Neural progenitor cell (in vitro differentiated cells): ENCODE data around the gene OR2T8. TPM values are rescaled to one million over a fixed set of nuclear protein-coding genes. Genes with fewer than 3 reads are reported as not detected.

Experiments used
- DNase-seq: peaks from one replicate; pipeline ENCODE4 v3.0.0-alpha.2; 2016; ENCODE audit warnings: low spot score
- H2AFZ ChIP-seq: fragments of 200-600 bp; sonication (generic); replicated peaks from 2 replicates; pipeline ENCODE4 v1.6.1; 2016; ENCODE audit warnings: antibody characterized with exemption
- H3F3A ChIP-seq: fragments of 200-600 bp; sonication (generic); 2 replicates; pipeline ENCODE4 v1.6.1; 2016; ENCODE audit warnings: antibody characterized with exemption, low read depth
- H3K27ac ChIP-seq: fragments of 200-600 bp; sonication (generic); 2 replicates; pipeline ENCODE4 v1.5.1; 2016; ENCODE audit warnings: mild to moderate bottlenecking
- H3K27me3 ChIP-seq: fragments of 200-600 bp; sonication (generic); 2 replicates; pipeline ENCODE4 v1.6.1; 2016; ENCODE audit warnings: mild to moderate bottlenecking, moderate library complexity
- H3K36me3 ChIP-seq: fragments of 200-600 bp; sonication (generic); 2 replicates; pipeline ENCODE4 v1.5.1; 2016
- H3K4me1 ChIP-seq: fragments of 200-600 bp; sonication (generic); 2 replicates; pipeline ENCODE4 v1.6.1; 2016; ENCODE audit warnings: mixed run types
- H3K4me2 ChIP-seq: fragments of 200-600 bp; sonication (generic); 2 replicates; pipeline ENCODE4 v1.6.1; 2016
- H3K4me3 ChIP-seq: fragments of 200-600 bp; sonication (generic); 2 replicates; pipeline ENCODE4 v1.5.1; 2016
- H3K79me2 ChIP-seq: fragments of 200-600 bp; sonication (generic); 2 replicates; pipeline ENCODE4 v1.6.1; 2016; ENCODE audit warnings: low read depth
- H3K9ac ChIP-seq: fragments of 200-600 bp; sonication (generic); 2 replicates; pipeline ENCODE4 v1.6.1; 2016
- H3K9me3 ChIP-seq: fragments of 200-600 bp; sonication (generic); 2 replicates; pipeline ENCODE4 v1.5.1; 2016; ENCODE audit warnings: low read depth
- H4K20me1 ChIP-seq: fragments of 200-600 bp; sonication (generic); 2 replicates; pipeline ENCODE4 v1.6.1; 2016; ENCODE audit warnings: low read depth
- H3K27ac Mint-ChIP-seq: 3 replicates; pipeline ENCODE4 v1.8.0; 2021; ENCODE audit warnings: mixed read lengths
- H3K27me3 Mint-ChIP-seq: 2 replicates; pipeline ENCODE4 v1.8.0; 2022; ENCODE audit warnings: low read depth, mild to moderate bottlenecking, inconsistent platforms, moderate library complexity, mixed read lengths; ENCODE audit not compliant: insufficient read depth
- H3K36me3 Mint-ChIP-seq: 3 replicates; pipeline ENCODE4 v1.8.0; 2021; ENCODE audit warnings: mixed read lengths
- H3K4me1 Mint-ChIP-seq: 3 replicates; pipeline ENCODE4 v1.8.0; 2021; ENCODE audit warnings: mixed read lengths
- H3K4me3 Mint-ChIP-seq: 3 replicates; pipeline ENCODE4 v1.8.0; 2021; ENCODE audit warnings: mild to moderate bottlenecking, moderate library complexity, mixed read lengths
- H3K9me3 Mint-ChIP-seq: 3 replicates; pipeline ENCODE4 v1.8.0; 2020; ENCODE audit warnings: mixed read lengths
- EZH2 ChIP-seq: fragments of 200-600 bp; sonication (generic); IDR thresholded peaks from 2 replicates; pipeline ENCODE4 v1.6.1; 2017; ENCODE audit warnings: antibody characterized with exemption, mild to moderate bottlenecking, moderate library complexity
- EZH2phosphoT487 ChIP-seq: fragments of 200-600 bp; sonication (generic); IDR thresholded peaks from 2 replicates; pipeline ENCODE4 v1.6.1; 2017; ENCODE audit warnings: antibody characterized with exemption
- total RNA-seq: library from RNA; depleted of rRNA; stranded (reverse); fragments of >200 nt; gene quantifications from 2 replicates; pipeline ENCODE4 v1.2.3, GENCODE V29; 2015; ENCODE audit warnings: low replicate concordance
- TF ChIP-seq, protein P1 (sequence below): fragments of 200-600 bp; sonication (generic); IDR thresholded peaks from 2 replicates; pipeline ENCODE4 v1.5.1; 2017; ENCODE audit warnings: antibody characterized with exemption, mild to moderate bottlenecking

Gene OR2T8, protein sequence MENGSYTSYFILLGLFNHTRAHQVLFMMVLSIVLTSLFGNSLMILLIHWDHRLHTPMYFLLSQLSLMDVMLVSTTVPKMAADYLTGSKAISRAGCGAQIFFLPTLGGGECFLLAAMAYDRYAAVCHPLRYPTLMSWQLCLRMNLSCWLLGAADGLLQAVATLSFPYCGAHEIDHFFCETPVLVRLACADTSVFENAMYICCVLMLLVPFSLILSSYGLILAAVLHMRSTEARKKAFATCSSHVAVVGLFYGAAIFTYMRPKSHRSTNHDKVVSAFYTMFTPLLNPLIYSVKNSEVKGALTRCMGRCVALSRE
- total RNA-seq, result not detected in 2 replicates

DNA sequence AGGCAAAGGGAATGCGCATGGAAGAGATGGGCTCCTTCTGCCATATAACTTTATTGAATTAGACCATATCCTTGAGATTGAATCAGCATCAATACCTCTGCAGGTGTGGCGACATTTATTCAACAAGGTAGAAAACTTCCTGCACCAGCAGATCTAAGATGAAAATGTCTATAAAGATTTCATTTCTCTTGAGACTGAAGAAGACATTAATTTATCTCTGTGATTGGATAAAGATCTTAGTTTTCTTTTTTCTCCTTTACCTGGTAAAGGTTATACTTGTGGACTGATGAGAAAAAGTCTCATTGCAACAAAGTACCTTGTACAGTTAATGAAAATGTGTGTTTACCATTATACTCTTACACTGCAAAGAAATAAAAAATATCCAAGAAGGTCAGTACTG, at the start of gene OR2T8:
Gene OR2T8 (plus strand): TSS at position 301 of the 400 bp plus-strand sequence. CDS start 766 bp downstream, outside the sequence.
- TF ChIP-seq, protein P1, sequence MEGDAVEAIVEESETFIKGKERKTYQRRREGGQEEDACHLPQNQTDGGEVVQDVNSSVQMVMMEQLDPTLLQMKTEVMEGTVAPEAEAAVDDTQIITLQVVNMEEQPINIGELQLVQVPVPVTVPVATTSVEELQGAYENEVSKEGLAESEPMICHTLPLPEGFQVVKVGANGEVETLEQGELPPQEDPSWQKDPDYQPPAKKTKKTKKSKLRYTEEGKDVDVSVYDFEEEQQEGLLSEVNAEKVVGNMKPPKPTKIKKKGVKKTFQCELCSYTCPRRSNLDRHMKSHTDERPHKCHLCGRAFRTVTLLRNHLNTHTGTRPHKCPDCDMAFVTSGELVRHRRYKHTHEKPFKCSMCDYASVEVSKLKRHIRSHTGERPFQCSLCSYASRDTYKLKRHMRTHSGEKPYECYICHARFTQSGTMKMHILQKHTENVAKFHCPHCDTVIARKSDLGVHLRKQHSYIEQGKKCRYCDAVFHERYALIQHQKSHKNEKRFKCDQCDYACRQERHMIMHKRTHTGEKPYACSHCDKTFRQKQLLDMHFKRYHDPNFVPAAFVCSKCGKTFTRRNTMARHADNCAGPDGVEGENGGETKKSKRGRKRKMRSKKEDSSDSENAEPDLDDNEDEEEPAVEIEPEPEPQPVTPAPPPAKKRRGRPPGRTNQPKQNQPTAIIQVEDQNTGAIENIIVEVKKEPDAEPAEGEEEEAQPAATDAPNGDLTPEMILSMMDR, result no peak
- TF ChIP-seq EZH2 (no peak), EZH2phosphoT487 (no peak)
- H3K4me3 Mint-ChIP-seq, result no peak within 1 kb of the TSS
- H3K9me3 ChIP-seq, result peaks cover 15% of the 10 kb centered on the region

DNA sequence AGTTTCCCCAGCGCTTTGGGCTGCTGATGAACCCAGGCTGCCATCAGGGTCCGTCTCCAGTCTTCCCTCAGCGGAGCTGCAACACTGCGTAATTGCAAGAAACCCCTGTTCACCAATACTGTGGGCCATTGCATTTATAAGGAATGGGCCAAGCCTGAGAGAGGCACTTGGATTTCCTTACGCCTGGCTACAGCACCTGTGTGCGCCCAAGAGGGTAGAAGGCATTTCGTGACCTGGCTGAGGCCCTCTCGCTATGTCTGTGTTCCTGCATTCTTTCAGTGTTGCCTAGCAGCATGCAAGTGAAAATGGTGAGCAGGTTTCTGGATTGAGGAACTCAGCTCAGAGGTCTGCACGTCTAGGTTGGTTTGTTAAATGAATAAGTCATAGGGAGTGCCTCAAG, 36.7 kb upstream of the OR2T8 start:
- no peak overlapping the region for H2AFZ ChIP-seq
- H3K27ac Mint-ChIP-seq, result no peak overlapping the region
- H3K4me3 ChIP-seq, result no peak overlapping the region
- TF ChIP-seq EZH2 (no peak), EZH2phosphoT487 (no peak)
- TF ChIP-seq, protein P1, result no peak
- no peaks in the 10 kb centered on the region for H3K36me3 Mint-ChIP-seq
- no peaks in the 10 kb centered on the region for H3K36me3 ChIP-seq
- no peak for DNase-seq
- no peaks in the 10 kb centered on the region for H3K27me3 ChIP-seq
- no peaks in the 10 kb centered on the region for H4K20me1 ChIP-seq
- H3K27ac ChIP-seq, result no peak overlapping the region
- no peaks in the 10 kb centered on the region for H3K4me1 Mint-ChIP-seq
- H3K4me3 Mint-ChIP-seq, result no peak overlapping the region
- H3K9ac ChIP-seq, result no peak overlapping the region
- H3K9me3 ChIP-seq, result peaks cover 12% of the 10 kb centered on the region
- H3K9me3 Mint-ChIP-seq, result peaks cover 5% of the 10 kb centered on the region
- no peaks in the 10 kb centered on the region for H3F3A ChIP-seq
- H3K4me2 ChIP-seq, result no peak overlapping the region
- no peaks in the 10 kb centered on the region for H3K27me3 Mint-ChIP-seq
- no peaks in the 10 kb centered on the region for H3K4me1 ChIP-seq
- no peaks in the 10 kb centered on the region for H3K79me2 ChIP-seq

More for the DNA sequence above, at the start of gene OR2T8:
- Histone ChIP-seq H3K4me2 (no peak within 1 kb of the TSS), H3K79me2 (no peaks in the 10 kb centered on the region), H2AFZ (no peak within 1 kb of the TSS), H3K27ac (no peak within 1 kb of the TSS), H3K4me3 (no peak within 1 kb of the TSS), H3F3A (no peaks in the 10 kb centered on the region), H3K9ac (no peak within 1 kb of the TSS), H3K4me1 (no peaks in the 10 kb centered on the region), H3K27me3 (no peaks in the 10 kb centered on the region), H3K36me3 (no peaks in the 10 kb centered on the region), H4K20me1 (no peaks in the 10 kb centered on the region)
- Mint-ChIP-seq H3K4me1 (no peaks in the 10 kb centered on the region), H3K27me3 (no peaks in the 10 kb centered on the region), H3K36me3 (no peaks in the 10 kb centered on the region), H3K27ac (no peak within 1 kb of the TSS), H3K9me3 (peaks cover 7% of the 10 kb centered on the region)
- DNase-seq, result no peak

DNA sequence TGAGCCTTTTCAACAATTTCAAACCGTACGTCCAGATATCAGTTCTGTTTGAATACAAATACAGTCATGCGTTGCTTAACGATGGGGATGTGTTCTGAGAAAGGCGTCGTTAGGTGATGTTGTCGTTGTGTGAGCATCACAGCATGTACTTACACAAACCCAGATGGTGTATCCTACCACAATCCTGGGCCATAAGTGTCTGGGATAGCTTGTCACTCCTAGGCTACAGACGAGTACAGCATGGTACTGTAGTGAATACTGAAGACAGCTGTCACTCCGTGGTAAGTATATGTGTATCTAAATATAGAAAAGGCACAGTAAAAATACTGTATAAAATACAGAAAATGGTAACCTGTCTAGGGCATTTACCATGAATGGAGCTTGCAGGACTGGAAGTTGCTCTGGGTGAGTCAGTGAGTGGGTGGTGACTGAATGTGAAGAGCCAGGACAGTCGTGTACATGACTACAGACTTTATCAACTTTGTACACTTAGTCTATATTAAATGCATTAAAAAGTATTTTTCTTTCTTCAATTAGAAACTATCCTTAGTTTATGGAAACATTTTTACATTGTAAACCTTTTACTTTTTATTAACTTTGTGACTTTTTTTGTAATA, 35.1 kb upstream of the OR2T8 start:
- Histone ChIP-seq H3K27me3 (no peaks in the 10 kb centered on the region), H3K79me2 (no peaks in the 10 kb centered on the region), H3K9me3 (peaks cover 8% of the 10 kb centered on the region), H3K4me1 (no peaks in the 10 kb centered on the region), H3K27ac (no peak overlapping the region), H3K4me2 (no peak overlapping the region), H3K9ac (no peak overlapping the region), H3K36me3 (no peaks in the 10 kb centered on the region), H4K20me1 (no peaks in the 10 kb centered on the region), H2AFZ (no peak overlapping the region), H3K4me3 (no peak overlapping the region), H3F3A (no peaks in the 10 kb centered on the region)
- H3K27me3 Mint-ChIP-seq, result no peaks in the 10 kb centered on the region
- H3K4me1 Mint-ChIP-seq, result no peaks in the 10 kb centered on the region
- H3K9me3 Mint-ChIP-seq, result no peaks in the 10 kb centered on the region
- H3K36me3 Mint-ChIP-seq, result no peaks in the 10 kb centered on the region
- no peak overlapping the region for H3K4me3 Mint-ChIP-seq
- no peak overlapping the region for H3K27ac Mint-ChIP-seq
- TF ChIP-seq EZH2 (no peak), EZH2phosphoT487 (no peak)
- TF ChIP-seq, protein P1, result no peak
- DNase-seq, result no peak
